Activated T-cell treated with anti-CD3 and anti-CD28 coated beads, Interleukin-2, amount 50 U/mL, for 48 hours (primary cell): ENCODE results near the gene ZNRF3.
A peak's percentile ranks its signal among the peaks of the same experiment; 100 is the strongest.
"Not testable (repeated sequence)": the region's sequence is repeated elsewhere in the genome, so short reads cannot be mapped to it uniquely, and the experiment has no call there.

ENCODE experiments used
- DNase-seq, 2 experiments: peaks; one replicate each; pipeline ENCODE4 v3.0.0-alpha.2; 2020

Gene ZNRF3

DNA sequence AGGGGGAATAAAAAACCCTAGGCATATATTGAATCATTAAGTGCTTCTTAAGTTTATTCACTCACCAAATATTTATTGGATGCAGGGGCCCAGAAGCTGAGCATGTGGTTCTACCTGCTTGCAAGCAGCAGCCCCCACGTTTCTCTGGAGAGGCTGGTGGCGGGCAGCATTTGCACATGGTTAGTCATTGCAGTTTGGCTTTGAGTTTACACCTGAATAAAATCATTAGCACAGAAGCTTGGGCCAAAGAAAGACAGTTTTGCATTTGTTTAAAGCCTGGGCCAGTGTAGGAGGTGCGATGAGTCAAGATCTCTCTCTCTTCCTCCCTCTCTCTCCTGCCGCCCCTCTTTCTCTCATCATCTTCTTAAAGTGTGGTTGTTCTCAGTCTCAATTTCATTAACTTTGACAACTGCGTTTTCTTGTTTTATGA is 105.7 kb downstream of the ZNRF3 start:
- DNase-seq = peak; percentile 42 to 61

DNA sequence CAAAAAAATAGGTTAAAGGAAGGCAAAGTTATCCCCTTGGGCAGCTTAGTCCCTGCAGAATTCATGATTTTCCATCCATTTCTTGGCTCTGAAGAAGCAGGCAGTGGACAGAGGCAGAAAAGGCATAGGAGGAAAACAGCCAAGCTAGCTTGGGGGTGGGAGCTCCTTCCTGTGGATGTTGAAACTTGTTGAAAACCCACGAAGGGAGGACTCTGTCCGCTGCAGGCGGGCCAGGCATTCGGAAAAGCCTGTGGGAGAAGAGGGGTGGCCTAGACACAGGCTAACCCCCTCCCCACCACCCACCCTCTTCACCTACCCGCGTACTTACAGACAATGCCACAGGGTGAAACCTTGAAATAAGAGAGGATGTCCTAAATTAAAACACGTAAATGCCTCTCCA is 106.1 kb downstream of the ZNRF3 start:
- DNase-seq = no peak

DNA sequence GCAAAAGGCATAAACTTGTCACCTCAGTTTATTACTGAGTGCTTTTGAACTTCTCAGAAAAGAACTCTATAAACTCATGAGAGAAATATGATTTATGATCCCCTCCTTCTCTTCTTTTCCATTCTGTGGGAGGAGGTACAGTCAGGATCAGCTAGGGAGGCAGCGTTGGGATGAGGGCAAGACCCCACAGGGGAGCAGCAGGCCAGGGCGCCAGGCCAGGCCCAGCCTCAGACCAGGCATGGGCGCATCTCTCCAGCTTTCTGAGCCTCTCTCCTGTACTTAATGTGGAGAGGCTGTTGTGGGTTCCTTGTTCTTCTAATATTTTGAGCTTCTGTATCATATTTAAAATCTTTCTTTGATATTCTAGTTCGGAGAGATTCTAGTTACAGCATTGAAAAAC is 106.5 kb downstream of the ZNRF3 start:
- DNase-seq = no peak

DNA sequence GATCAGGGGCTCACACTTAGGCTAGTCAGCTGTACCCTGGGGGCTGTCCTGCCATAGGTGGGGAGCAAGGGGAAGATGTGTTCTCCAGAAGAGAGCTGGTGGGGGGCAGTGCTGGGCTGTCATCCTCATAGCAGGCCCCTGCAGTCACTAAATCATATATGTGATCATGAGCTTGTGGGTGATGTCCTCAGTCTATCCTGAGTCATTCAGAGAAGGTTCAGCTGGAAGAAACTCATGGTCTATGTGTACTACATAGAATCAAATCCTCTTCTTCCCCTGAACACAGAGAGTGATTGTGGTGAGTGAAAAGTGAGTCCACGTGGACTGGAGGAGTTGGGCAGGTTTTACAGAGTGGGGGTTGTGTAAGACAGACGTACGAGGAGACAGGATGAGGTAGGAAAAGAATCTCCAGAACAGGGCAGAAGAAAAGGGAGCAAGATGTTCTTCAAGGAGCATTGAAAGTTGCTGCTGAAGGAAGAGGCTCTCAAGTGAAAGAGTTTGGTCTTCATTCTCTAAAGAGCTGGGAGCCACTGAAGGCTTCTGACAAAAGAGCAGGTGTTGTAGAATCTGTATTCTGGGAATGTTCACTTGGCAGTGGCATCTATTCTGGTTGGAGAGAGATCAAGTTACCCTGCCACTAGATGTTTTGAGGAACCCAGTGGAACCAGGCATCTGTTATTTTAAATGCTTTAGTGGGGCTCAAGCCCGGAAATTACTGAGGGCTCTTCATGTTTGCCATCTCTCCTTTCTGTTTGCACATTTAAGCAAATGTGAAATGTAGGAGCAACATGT is 109.4 kb downstream of the ZNRF3 start:
- DNase-seq = no peak

DNA sequence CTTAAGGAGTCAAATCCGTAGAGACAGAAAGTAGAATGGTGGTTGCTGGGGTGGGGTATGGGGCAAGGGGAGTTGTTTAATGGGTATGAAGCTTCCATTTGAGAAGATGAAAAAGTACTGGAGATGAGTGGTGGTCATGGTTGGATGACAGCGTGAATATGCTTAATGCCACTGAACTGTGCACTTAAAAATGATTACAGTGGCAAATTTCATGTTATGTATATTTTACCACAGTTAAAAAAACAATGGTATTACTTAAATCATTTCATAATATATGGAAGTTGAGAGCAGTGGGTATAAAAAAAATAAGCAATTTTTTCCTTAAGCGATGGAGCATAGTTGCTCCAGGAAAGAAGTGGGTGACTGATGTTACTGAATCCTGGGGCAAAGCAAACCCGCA is 111.2 kb downstream of the ZNRF3 start:
- no peak for DNase-seq

DNA sequence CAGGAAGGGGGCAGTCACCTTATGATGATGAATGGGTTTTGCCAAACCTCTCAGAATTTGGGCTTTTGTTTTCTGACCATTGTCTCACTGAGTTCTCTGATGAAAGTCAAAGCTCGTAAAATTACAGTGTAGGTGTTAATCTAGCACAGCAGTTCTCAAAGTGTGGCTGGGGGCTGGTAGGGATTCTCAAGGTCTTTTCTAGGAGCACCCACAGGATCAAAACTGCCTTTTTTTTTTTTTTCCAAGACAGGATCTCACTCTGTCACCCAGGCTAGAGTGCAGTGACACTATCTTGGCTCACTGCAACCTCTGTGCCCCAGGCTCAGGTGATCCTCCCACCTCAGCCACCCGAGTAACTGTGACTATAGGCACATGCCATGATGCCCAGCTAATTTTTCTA is 112.2 kb downstream of the ZNRF3 start:
- DNase-seq = no peak

DNA sequence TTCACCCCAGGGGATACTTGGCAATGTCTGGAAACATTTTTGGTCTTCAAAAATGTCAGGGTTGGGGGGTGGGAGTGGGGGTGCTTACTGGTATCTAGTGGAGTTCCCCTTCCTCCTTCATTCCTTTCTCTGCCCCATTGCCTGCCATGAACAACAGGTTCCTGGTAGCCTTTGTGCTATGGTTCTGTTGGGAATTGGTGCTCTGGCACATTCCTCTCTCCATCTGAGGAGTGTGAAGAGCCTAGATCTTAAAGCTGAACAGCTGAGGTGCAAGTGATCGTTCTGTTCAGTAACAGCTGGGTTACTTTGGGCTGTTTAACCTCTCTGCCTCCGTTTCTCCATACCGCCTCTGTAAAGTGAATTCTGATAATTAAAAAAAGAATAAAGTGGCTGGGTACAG is 114.0 kb downstream of the ZNRF3 start:
- DNase-seq = no peak

DNA sequence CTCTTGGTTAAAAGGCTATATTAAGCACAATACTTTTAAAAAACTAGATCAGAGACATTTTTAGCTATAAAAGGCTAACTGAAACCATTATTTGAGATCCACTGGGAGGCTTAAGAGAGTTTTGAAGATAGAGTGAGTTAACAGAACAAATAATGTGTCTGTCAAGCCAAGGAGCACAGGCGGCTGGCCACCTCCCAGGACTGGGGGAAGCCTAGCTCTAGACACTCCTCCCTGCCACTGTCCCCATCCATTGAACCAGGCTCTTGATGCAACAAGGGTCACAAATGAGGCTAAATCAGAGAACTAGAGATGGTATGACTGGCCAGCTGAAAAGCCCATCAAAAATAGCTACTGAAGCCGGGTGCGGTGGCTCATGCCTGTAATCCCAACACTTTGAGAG is 115.3 kb downstream of the ZNRF3 start:
- DNase-seq = no peak

DNA sequence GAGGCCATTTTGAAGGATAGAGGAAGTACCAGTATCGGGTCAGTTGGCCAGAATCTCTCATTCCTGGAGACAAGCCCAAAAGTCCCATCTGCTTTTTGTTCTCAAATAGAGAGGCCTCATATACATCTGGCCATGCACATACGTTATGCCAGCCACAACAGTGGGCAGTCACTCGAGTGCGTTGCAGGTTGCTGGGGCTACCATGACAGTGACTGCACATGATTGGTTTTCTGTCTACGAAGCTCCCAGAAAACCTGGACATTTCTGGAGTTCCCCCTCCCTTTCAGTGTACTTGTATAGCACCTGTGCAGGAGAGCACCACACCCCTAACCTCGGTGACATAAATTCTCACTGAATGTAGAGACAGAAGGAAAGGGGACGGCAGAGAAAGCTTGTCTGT is 116.1 kb downstream of the ZNRF3 start:
- DNase-seq = no peak

DNA sequence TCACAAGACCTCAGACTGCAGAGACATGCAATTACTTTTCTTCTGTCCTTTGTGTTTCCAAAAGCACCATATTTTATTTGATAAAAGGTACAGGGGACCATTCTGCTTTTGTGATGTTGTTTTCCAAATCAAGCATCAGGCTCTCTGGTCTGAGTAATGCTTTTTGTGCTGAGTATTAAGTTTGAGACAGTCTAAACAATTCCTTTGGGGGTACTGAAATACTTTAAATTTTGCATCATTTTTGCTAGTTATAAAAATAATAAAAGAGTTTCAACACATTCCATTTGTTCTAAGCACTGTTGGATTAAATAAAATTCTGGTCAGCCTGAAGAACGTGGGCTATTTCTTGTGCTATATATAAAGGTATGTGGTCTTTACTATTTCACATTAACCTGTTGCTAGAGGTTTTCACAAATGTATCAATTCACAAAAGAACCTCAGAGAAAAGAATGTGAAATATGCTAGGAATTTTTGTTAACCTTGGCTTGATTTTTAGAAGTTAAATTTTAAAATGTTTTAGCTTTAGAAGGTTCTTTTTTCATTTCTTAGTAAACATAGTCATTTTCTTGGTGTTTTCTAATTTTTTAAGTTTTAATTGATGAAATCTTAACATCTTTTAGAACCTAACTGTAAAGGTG is 116.7 kb downstream of the ZNRF3 start:
- DNase-seq = no peak

DNA sequence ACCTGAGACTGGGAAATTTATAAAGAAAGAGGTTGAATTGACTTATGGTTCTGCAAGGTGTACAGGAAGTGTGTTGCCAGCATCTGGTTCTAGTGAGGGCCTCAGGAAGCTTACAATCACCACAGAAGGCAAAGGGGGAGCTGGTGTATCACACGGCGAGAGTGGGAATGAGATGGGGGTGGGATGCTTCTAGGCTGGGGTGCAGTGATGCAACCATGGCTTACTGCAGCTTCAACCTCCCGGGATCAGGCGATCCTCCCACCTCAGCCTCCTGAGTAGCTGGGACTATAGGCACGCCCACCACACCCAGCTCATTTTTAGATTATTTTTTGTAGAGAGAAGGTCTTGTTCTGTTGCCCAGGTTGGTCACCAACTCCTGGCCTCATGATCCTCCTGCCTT is 117.3 kb downstream of the ZNRF3 start:
- no peak for DNase-seq

DNA sequence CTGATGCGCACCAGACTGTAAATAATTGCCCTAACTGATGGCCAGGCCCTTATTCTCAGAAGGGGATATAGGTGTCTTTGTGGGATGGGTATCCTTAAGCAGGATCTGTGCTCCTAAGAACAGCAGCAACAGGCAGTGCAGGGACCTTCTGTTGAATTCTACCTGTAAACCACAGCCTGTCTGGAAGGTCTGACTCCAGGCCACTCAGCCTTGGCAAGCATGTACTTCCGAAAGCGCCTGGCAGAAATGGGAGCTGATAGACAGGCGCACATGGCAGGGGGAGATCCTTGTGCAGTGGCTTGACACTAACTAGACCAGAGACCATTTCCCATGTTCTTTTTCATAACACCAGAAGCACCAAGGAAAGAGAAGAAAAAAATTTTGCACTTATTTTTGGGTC is 119.2 kb downstream of the ZNRF3 start:
- DNase-seq = no peak

DNA sequence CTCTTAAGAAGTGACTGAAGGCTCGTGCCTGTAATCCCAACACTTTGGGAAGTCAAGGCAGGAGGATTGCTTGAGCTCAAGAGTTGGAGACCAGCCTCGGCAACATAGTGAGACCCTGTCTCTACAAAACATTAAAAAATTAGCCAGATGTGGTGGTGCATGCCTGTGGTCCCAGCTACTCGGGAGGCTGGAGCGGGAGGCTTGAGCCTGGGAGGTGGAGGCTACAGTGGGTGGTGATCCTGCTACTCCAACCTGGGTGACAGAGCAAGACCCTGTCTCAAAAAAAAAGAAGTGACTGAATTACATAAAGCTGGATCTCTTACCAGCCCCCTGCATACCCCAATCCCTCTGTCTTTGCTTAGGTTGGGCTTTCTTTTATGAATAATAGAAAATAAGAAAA is 120.2 kb downstream of the ZNRF3 start:
- no peak for DNase-seq

DNA sequence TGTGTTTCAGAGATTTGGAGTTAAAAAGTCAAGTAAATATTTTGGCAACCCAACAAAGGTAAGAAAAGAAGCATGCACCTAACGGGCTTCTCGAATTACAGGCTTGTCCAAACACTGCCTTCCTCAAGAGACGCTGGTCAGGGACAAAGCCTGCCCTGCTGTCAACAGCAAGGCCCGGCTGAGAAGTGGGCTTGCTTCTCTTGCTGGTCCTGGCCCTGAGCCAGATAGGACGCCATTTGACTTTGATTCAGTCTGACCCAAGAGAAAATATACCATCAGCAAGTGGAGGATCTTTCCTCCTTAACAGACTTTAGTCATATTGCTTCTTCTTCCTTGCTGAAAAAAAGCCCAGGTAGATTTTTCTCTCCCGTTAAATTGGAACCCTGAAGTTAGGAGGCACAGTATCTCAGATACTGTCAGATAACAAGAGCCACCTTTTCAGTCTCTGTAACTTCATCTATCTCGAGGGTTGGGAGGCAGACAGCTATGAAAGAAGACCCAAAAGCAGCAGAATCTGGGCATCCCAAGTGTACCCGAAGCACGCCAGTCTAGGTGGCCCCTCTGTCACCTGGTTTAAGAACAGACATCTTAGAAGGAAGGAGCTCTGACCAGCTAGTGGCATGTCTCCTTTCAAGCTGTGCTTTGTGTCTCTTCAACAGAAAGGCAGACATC is 120.7 kb downstream of the ZNRF3 start:
- DNase-seq = no peak

DNA sequence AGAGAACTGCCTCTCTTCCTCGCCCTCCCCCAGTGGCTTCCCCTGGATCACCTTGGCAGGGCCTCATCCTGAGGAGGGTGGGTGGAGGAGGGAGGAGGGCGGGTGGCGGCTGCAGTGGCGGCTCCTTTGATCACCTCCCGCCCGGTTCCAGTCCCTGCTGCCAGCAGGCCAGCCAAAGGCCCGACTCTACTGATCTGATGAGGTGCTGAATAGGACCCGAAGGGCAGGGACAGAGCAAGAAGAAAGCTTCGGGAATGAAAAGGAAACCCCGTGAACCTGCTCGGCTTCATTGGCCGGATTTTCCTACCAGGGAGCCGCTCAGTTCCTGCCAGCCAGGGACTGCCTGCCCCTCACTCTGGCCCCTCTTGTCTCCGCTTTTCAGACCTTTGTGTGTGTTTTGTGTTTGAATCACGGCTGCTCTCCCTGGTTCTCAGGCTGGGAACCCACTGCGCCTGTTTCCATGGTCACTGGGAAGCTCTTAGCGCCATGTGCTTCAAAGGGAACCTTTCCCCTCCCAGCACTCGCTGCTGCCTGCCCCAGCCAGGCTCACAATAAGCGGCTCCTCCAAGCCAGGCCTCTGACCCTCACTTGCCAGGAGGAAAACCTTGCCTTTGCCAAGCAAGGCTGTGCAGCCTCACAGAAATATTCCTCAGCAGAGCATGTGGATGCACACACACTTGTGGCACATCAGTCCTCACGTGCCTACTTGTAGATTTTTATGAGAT is 121.4 kb downstream of the ZNRF3 start:
- DNase-seq = no peak

DNA sequence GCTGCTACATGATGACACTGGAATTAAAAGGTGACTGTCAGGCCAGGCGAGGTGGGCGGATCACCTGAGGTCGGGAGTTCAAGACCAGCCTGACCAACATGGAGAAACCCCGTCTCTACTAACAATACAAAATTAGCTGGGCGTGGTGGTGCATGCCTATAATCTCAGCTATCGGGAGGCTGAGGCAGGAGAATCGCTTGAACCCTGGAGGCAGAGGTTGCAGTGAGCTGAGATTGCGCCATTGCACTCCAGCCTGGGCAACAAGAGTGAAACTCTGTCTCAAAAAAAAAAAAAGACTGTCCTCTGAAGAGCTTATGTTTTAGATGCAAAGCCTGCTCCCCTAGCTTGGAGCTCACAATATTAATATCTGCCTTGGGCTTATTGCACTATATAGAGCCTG is 122.4 kb downstream of the ZNRF3 start:
- DNase-seq = not testable (repeated sequence)

DNA sequence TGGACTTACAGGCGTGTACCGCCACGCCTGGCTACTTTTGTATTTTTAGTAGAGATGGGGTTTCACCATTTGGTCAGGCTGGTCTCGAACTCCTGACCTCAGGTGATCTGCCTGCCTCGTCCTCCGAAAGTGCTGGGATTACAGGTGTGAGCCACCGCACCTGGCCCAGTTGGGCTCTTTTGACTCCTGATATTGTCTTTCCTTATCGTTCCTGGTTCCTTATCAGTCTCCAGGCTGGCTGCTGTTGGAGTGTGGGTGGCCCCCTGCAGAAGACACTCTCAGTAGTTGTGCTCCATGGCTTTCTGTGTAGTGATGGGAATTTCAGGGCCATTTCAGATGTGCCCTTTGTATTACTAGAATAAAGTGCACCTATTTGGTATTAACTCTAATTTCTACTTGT is 123.0 kb downstream of the ZNRF3 start:
- no peak for DNase-seq

DNA sequence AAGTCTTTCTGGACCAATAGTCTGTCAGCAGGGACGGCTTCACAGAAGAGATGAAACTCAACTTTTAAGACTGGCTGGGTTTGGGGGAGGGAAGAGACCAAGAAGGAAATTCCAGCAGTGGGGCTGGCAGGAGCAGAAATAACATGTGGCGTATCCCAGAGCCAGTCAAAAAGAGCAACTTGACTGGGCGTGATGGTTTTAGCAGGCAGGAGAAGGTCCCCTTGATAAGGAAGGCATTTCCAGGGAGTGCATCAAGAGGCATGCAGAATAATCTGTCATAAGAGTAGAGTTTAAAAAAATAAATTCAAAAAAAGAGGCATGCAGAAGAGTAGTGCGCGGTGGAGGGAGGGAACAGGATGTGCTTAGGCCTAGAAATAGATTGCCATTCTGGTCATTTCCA is 125.8 kb downstream of the ZNRF3 start:
- DNase-seq = no peak

DNA sequence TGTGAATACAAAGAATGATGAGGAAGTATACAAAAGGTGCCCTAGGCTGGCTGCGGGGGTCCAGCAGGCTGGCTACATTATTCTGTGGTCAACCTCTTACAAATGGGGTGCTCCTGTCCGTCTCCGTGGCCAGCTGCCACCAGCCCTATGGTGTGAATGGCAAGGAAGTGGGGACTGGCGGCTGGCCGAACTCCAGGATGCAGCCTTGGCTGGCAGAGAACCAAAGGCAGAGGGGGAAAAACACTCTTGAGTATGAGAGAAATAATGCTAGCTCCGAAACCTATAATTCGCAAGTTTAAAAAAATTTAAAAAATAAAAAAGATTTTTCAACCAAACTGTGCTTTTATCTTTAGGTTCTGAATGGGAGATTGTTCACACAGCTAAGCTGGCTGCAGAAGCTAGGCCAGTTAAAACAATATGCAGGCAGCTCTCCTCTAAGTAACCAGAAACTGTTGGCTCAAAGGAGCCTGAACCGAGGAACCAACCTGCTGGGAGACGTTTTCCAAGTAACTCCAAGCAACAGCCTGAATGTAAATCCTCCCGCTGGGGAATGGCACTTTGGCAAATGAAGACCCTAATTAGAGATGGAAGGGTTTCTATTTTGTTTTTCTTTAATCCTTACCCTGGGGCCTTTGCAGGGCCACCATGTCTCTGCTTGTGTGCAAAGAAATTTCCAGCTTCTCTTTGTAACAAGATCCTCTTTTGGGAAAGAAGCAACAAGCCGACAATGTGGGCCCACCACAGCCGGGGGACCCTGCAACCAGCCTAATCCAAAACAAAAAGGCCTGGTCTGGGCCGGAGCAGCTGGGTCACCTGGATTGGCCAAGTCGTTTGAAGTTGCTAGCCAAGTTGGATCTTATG is 128.1 kb downstream of the ZNRF3 start:
- DNase-seq = no peak

DNA sequence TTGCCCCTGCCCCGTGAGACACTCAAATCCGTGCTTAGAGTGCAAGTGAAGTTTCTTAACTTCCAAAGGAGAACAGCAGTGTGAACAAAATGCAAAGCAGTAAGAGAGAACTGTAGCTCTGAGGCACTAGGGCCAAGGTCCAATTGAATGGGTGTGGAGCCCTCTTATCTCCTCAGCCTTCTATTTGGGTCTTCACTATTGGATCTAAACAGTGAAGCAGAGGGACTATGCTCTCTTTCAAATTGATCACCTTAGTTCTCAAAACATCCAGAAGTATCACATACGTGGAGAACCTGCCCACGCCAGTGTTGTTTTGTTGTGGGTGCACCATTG is 128.7 kb downstream of the ZNRF3 start:
- no peak for DNase-seq

DNA sequence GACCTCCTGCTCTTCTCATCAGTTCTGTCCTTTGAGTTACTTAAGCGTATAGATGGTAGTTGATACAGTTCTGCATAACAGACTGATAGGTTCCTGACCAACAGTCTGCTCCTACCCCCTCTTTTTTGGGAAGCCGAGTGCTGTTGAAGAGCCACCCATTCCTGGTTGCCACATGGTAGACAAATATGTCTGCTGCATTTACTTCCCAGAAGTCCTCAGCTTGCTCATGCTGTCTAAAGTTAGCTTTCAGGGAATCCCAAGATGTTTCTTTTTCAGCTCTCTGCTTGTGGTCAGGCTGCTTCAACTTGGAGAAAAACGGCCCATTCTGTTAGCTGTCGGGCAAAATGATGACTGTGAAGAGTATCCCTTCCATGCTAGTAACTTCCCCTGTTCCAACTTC is 129.6 kb downstream of the ZNRF3 start:
- DNase-seq = no peak

DNA sequence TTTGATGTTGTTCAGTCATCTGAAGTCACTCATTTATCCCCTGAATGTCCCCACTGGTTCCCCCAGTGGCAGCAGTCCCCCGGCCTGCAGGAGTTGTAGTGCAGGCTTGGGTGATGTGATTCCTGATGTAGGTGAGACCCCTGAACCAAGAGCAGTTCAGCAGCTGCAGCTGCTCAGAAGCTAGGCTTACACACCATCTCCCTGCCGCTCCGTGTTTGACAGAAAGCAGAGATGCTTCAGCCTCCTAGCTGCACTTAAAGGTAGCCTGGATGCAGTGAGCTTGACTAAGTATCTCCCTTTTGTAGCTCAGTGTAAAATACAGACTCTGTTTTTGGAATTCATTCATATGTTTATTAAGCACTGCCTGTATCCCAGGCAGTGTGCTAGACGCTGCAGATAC is 130.9 kb downstream of the ZNRF3 start:
- no peak for DNase-seq

DNA sequence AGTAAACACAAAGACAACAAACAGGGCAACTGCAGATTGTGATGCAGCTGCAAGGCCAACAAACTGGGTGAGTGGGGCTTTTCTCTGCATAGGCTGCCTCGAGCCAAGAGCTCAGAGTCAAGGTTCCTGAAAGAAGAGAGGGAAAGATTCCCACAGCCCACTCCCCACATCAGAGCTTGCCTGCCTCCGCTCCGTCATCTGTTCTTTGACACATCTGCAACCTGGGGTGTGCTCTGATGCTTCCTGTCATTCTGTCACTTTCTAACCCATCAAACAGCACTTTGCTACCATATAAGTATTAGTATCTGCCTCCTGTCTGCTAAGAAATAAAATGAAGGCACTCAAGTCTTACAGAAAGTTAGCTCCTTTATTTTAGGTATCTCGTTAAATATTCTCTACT is 131.4 kb downstream of the ZNRF3 start:
- no peak for DNase-seq
